GM18526 (cell line): ENCODE measurements around the gene ENOX1.

Experiments
- POLR2A ChIP-seq: IDR thresholded peaks from 3 replicates; pipeline ENCODE4 v1.6.1; 2011; ENCODE audit not compliant: insufficient read length; ENCODE audit errors: extremely low read depth

Gene ENOX1

GRCh38 chr13:43390619-43391018, 396.2 kb downstream of the ENOX1 start:
- no peak for TF ChIP-seq POLR2A

DNA sequence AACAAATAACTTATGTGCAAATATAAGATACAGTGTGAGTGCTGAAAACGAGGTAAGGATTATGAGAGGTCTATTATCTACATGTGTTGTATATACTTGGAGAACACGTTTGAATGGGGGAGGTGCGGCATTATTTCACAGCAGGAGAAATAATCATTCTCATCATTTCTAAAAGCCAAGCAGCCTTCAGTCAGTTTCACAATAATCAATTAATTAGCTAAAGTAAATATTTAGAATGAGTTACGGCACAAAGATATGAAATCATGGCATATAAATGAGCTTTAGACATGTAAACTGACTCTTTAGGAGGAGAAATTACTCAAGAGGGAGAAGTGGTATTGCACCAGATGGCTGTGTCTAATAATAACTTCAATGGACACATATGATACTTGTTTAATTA, 396.8 kb downstream of the ENOX1 start:
- no peak for TF ChIP-seq POLR2A

- no peak for TF ChIP-seq POLR2A
Observed at GRCh38 chr13:43389573-43389972, 397.2 kb downstream of the ENOX1 start.

- no peak for TF ChIP-seq POLR2A
Observed at GRCh38 chr13:43388282-43389034, 398.3 kb downstream of the ENOX1 start.

DNA sequence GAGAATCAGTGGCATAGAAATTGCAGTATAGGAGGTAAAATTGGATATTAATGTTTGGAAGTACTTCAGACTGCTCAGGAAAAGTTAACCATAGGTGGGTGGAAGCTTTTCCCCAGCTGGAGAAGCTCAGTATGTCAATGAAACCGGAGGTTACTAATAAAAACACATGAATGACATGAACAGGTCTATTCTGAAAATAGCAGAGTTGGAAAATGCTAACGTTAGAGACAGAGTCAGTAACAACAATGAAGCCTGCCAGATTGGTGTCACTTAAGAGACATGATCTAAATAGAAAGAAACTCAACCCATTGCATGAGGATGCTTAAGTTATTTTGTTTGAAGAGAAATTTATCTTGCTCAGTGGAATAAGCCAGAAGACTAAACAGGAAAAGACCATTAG, 398.9 kb downstream of the ENOX1 start:
- no peak for TF ChIP-seq POLR2A

GRCh38 chr13:43383498-43384165, 403.1 kb downstream of the ENOX1 start:
- no peak for TF ChIP-seq POLR2A

- TF ChIP-seq POLR2A, result no peak
Observed at GRCh38 chr13:43379738-43380137, 407.0 kb downstream of the ENOX1 start.

DNA sequence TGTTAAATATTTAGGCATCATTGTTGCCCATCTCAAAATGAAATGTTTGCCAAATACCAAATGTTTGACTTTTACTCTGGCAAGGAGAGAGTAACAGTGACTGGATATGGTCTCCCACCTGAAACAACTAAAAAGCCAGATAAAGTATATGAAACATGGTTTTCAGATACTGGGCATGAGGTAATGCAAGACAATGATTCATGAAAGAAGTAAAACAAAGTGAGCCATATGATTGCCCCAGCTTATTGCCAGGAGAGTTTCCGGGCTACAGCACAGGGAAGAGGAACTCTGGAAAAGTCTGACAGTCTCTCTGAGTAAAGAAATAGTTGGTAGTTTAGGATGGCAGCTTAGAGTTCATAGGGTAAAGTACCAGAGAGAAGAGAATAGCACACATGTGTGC, 408.8 kb downstream of the ENOX1 start:
- TF ChIP-seq POLR2A, result no peak

GRCh38 chr13:43377149-43377548, 409.6 kb downstream of the ENOX1 start:
- no peak for TF ChIP-seq POLR2A

DNA sequence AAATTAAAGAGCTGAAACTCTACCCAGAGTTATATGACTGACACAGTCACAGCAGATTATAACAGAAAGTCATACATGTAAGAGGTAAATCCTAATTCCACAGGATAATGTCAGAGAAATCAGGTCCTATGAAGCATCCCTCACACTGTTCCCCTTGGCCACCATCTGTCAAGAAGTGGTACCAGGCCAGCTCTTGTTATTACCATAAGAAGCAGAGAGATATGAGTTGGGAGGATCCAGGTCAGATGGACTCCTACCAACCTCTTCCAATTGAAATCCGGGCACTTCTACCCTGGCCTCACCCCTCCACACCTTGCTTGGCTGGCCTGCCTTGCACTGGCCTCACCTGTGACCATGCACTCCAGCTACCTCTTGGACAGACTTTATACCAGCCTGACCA, 410.2 kb downstream of the ENOX1 start:
- no peak for TF ChIP-seq POLR2A

DNA sequence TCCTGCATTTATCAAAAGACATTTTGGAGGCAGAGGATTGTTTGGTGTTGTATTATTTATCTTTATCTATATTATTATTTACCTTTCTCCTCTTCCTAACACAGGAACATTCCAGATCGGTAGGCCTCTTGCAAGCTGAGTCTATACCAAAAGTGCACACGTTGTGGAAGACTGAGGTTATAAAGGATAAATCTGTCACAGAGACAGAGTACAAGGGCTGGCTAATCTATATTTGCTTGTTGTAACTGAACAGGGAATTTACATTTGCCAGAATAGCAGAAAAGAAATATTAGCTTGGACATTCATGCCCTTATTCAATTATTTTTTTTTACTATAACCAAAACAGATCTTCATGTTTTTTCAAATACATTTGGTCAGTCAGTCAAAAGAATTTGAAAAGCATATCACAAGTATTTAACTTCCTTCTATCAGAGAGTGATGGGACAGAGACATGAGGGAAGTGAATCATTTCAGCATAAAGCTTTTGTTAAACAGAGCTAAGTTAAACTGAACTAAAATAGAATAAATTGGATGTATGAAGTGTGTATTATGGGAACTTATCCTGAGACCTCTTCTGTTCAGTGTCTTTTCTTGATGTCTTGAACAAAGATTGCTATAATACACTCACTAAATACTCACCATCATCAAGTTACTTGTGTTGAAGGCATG, 410.8 kb downstream of the ENOX1 start:
- no peak for TF ChIP-seq POLR2A

DNA sequence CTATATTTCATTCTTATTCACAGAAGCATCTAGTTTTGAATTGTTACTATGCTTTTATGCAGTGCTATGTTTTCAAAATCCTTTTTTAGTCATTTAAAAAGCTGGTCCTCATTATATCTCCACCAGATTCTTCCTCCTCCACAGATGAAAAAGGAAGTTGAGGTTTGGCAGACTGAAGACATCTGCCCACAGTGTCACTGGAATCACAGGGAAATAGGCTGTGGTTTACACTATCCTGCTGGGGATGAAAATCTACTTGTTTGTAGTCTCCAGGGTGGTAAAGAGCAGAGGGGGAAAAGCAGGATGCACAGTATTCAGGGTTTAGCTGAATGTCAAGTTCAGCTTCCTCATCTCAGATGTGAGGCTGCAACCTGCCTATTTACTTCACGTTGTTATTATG, 412.2 kb downstream of the ENOX1 start:
- TF ChIP-seq POLR2A, result no peak

- TF ChIP-seq POLR2A, result no peak
Observed at GRCh38 chr13:43373400-43373799, 413.4 kb downstream of the ENOX1 start.

DNA sequence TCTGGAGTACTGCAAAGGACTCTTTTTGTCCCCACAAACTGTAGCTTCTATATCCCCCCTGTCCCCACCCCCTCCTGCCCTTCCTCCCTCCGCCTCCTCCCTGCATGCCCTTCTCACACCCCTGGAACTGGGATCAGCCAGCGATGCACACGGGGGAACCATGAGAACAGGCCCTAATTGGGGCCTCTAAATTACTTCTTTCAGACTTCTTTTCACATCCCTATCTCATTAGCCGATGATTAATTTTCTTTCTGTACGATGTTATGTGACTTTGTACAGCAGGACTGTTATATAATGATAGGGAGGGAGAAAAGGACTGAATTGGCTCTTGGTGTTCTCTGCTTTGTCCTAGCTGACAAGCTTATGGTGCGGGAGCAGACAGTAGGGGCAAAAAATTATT, 415.9 kb downstream of the ENOX1 start:
- TF ChIP-seq POLR2A, result no peak

- TF ChIP-seq POLR2A, result no peak
Observed at GRCh38 chr13:43369319-43369718, 417.5 kb downstream of the ENOX1 start.

DNA sequence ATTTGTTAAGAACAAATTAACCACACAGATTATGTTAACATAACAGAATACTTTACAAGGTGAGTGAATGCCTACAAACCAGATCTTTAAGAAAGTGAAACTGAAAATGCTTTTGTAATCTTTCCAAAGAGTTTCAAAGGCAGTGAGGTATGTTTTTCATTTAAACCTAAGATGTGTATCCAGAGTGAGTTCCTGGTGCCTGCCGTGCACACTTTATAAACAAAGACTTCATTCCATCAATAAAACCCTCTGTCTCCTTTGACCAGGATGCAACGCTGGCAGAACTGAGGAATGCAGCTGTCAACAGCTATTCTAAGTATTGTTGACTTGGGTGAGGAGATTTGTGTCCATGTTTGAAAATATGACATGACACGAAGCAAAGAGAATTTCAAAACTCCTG, 418.8 kb downstream of the ENOX1 start:
- TF ChIP-seq POLR2A, result no peak
